ENCODE measurements around the gene CACFD1. TPM values are rescaled to one million over a fixed set of nuclear protein-coding genes. Genes with fewer than 3 reads are reported as not detected.

CACFD1 gene
- total and polyA plus RNA-seq, 2 of the 13 experiments (the other 11 are each of a cell fraction or from before 2014, with no cell fraction given), result 13.8 to 14.6 TPM

DNA sequence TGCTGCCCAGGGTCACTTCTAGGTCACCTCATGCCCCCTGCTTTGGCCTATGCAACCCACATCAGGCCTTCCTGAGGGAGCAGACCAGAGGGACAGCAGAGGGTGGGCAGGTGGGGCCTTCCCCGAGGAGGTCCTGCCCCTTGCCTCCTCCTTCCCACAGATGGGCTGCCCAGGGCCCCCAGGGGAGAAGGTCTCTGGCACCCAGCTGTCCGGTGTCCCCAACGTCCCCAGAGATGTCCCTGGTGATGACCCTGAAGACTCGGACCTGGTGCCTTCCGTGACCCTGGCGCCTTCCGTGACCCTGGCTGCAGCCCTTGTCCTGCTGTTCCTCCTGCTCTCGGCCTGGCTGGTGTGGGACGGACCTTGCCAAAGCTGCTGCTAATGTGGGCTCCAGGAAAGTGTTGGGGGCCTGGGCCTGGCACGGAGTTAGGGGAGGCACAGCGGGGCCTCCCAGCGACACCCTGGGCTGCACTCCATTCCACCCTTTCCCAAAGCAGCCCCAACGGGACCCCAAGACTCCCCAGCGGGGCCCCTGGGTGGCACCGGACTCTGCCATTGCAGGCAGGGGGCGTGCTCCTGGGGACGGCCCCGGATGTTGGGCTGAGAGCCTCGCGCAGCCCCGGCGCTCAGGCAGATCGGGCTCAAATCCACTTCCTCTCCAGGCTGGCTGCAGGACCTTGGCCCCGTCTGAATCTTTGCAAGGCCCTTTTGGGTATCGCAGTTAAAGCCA lies 25.9 kb downstream of the CACFD1 start (continued):
- TF ChIP-seq, protein P1, sequence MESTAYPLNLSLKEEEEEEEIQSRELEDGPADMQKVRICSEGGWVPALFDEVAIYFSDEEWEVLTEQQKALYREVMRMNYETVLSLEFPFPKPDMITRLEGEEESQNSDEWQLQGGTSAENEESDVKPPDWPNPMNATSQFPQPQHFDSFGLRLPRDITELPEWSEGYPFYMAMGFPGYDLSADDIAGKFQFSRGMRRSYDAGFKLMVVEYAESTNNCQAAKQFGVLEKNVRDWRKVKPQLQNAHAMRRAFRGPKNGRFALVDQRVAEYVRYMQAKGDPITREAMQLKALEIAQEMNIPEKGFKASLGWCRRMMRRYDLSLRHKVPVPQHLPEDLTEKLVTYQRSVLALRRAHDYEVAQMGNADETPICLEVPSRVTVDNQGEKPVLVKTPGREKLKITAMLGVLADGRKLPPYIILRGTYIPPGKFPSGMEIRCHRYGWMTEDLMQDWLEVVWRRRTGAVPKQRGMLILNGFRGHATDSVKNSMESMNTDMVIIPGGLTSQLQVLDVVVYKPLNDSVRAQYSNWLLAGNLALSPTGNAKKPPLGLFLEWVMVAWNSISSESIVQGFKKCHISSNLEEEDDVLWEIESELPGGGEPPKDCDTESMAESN (CRISPR knock-in tag; conservative IDR thresholded peaks at IDR 0.05), result 0 out of 2 replicates have a peak, but pooled peaks have one; percentile 73

DNA sequence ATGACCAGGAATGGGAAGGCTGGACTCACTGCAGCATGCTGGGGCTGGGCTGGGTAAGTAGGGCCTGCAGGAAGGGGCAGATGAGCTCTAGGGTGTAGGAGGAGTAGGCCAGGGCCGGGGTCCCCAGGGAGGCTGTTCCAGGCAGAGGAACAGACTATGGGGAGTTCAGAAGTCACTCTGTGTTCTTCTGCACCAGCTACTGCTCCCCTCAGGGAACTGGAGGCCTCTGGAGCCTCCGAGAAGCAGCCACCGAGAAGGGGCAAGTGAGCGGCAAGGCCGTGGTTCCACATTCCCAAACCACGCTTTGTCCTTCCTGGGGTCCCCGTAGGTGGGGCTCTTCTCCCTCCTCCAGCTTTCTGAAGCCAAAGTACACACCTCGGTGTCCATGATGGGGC lies 27.6 kb downstream of the CACFD1 start:
- no peak for DNase-seq (ENCODE audit: low spot score)
- H4K20me1 ChIP-seq (ENCODE audit: insufficient read depth, low read length), result no peaks in the 10 kb centered on the region
- peaks cover 60% of the 10 kb centered on the region for H3K4me1 ChIP-seq (ENCODE audit: insufficient read depth, low read length)
- H3K9me3 ChIP-seq (ENCODE audit: low read length), result no peaks in the 10 kb centered on the region
- WGBS (ENCODE audit: low lambda C conversion rate), result 38% methylated on average over 7 of the region's 8 CpGs
- FAIRE-seq, result no peak
- CTCF ChIA-PET (ENCODE audit: low intra/inter-chr PET ratio, low total read pairs), result interaction anchor here (1.2 to 2.6 kb wide), 2 partner anchors 26 to 81 kb away, joined by 4 to 39 read pairs; no protein-coding TSS in a partner anchor
- POLR2A ChIA-PET, result no interaction called here
- H3K27ac ChIP-seq (ENCODE audit: extremely low read length, insufficient read depth, low read length), result no peak overlapping the region
- no peak for TF ChIP-seq ZNF263 (CRISPR knock-in tag; IDR thresholded peaks at IDR 0.05)
- 0 out of 2 replicates have a peak, but pooled peaks have one; percentile 29 for TF ChIP-seq ZBTB7B (CRISPR knock-in tag; IDR thresholded peaks at IDR 0.05)
- intact Hi-C loops (cut with micrococcal nuclease; ENCODE audit: unreplicated experiment) (loop anchor here (2.0 to 5.0 kb wide), 2 partner anchors 130 to 301 kb away; partner anchors contain the start of genes SURF1 and SURF2), in situ Hi-C loops (cut with HindIII; ENCODE audit: extremely low pct_ligation_motif_present, low pct_unique_long_range_greater_than_20kb) (loop anchor here (5.0 kb wide), 3 partner anchors 80 to 300 kb away; partner anchors contain the start of genes SURF1 and SURF2)
- H2AFZ ChIP-seq (ENCODE audit: low read length), result peak overlapping the region; percentile 42
- H3K36me3 ChIP-seq (replicated peaks in 1 of 2; ENCODE audit: control insufficient read depth in 1 of 2, insufficient read depth in 2 of 2, low read length in 2 of 2), result no peaks in the 10 kb centered on the region
- H3K4me2 ChIP-seq (ENCODE audit: low read depth, low read length), result peak overlapping the region; percentile 67
- ATAC-seq, result no peak
- peak overlapping the region; percentile 56; the same call in 1 of the 2 replicates for H3K9ac ChIP-seq (ENCODE audit: insufficient read depth, low read depth, low read length)
- no peaks in the 10 kb centered on the region for H3K79me2 ChIP-seq (ENCODE audit: insufficient read depth, low read length)
- H3K27me3 ChIP-seq (ENCODE audit: control insufficient read depth in 1 of 2, insufficient read depth in 2 of 2, low read length in 2 of 2), result peaks cover 9 to 64% of the 10 kb centered on the region in 2 experiments
- H3K4me3 ChIP-seq (replicated peaks in 1 of 3; ENCODE audit: insufficient read depth in 1 of 3, low read depth in 2 of 3, low read length in 3 of 3), result peak overlapping the region in 2 of 3 experiments; percentile 24 to 57; a peak in 3 of 6 replicates
- no TSS peak for BruUV-seq (replicated peaks)

All from HepG2 (cell line).